ENCODE results near the gene AQP6. TPM values are rescaled to one million over a fixed set of nuclear protein-coding genes. Genes with fewer than 3 reads are reported as not detected.

Gene AQP6
- total and polyA plus RNA-seq, 2 experiments from 2014 or later, result not detected

DNA sequence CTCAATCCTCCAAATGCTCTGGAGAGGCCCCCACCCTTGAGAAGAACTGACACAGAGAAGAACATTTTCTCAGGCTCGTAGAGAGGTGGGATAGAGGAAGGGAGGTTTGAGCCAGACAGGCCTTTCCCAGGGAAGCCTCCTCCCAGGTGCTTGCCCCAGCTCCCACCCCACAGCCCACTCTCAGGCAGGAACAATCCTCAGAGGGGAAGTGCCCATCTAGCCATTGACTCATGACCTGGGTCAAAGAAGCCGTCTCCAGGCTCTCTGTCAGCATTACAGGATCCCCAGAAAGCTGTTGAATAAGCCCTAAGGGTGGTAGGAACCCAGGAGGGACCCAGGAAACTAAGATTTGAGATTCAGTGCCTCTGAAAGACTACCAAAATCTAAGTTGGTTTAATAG is 3.8 kb downstream of the AQP6 start:
- no peaks in the 10 kb centered on the region for H3F3A ChIP-seq (ENCODE audit: insufficient read depth)
- 0 out of 2 replicates have a peak, but pooled peaks cover 4% of the 10 kb centered on the region for H3K27me3 ChIP-seq (replicated peaks; ENCODE audit: insufficient read depth)
- no peak for DNase-seq
- no peak overlapping the region for H3K9ac ChIP-seq
- no peaks in the 10 kb centered on the region for H3K4me1 ChIP-seq (ENCODE audit: insufficient read depth)
- H2AFZ ChIP-seq, result no peak overlapping the region
- H3K4me3 ChIP-seq, result no peak overlapping the region
- H3K9me2 ChIP-seq (ENCODE audit: insufficient read depth), result no peaks in the 10 kb centered on the region
- no peaks in the 10 kb centered on the region for H3K36me3 ChIP-seq (ENCODE audit: low read depth)
- WGBS, 2 experiments (ENCODE audit: low coverage in 1 of 2, low lambda C conversion rate in 2 of 2, missing lambda C conversion rate in 2 of 2), result 91 to 96% methylated on average over 2 of the region's 2 CpGs
- TF ChIP-seq EZH2 (IDR thresholded peaks at IDR 0.05; ENCODE audit: insufficient read depth, poor library complexity, severe bottlenecking) (no peak), EZH2phosphoT487 (IDR thresholded peaks at IDR 0.05; ENCODE audit: insufficient read depth, low read depth) (no peak)
- H3K27ac ChIP-seq, result no peak overlapping the region
- no peaks in the 10 kb centered on the region for H4K20me1 ChIP-seq (ENCODE audit: insufficient read depth)
- in situ Hi-C loops (cut with MboI), result no loop called here
- no peaks in the 10 kb centered on the region for H3K79me2 ChIP-seq (ENCODE audit: insufficient read depth)
- no peak overlapping the region for H3K4me2 ChIP-seq (ENCODE audit: unreplicated experiment)
- H3K9me3 ChIP-seq (ENCODE audit: low read depth), result no peaks in the 10 kb centered on the region

DNA sequence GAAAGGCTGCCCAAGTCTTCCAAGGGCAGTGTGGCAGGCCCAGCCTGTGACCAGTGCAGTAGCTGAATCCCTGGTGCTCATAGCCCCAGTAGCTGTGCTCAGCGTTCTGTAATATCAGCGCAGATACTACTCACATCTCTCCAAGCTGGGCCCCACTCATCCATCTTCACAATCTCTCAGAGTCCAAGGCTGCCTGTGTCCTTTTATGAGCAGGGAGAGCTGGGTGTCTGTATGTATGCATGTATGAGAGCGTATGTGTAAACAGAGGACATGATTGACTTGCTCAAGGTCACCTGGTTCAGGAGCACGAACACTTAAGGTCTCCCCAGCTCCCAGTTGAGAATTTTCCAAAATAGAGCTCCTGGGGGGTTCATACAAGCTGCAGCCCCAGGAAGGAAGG is 5.4 kb downstream of the AQP6 start:
- H3K27me3 ChIP-seq (replicated peaks; ENCODE audit: insufficient read depth), result no peaks in the 10 kb centered on the region
- peaks cover 12% of the 10 kb centered on the region; the same call in 1 of the 2 replicates for H3F3A ChIP-seq (ENCODE audit: insufficient read depth)
- in situ Hi-C loops (cut with MboI), result no loop called here
- WGBS, 2 experiments (ENCODE audit: low coverage in 1 of 2, low lambda C conversion rate in 2 of 2, missing lambda C conversion rate in 2 of 2), result 96 to 98% methylated on average over 4 of the region's 4 CpGs
- no peak overlapping the region for H3K4me2 ChIP-seq (ENCODE audit: unreplicated experiment)
- H3K36me3 ChIP-seq (ENCODE audit: low read depth), result no peaks in the 10 kb centered on the region
- H4K20me1 ChIP-seq (ENCODE audit: insufficient read depth), result no peaks in the 10 kb centered on the region
- no peak overlapping the region for H3K4me3 ChIP-seq
- DNase-seq, result no peak
- peaks cover 12% of the 10 kb centered on the region for H3K4me1 ChIP-seq (ENCODE audit: insufficient read depth)
- no peaks in the 10 kb centered on the region for H3K9me2 ChIP-seq (ENCODE audit: insufficient read depth)
- TF ChIP-seq EZH2phosphoT487 (IDR thresholded peaks at IDR 0.05; ENCODE audit: insufficient read depth, low read depth) (no peak), EZH2 (IDR thresholded peaks at IDR 0.05; ENCODE audit: insufficient read depth, poor library complexity, severe bottlenecking) (no peak)
- no peaks in the 10 kb centered on the region for H3K9me3 ChIP-seq (ENCODE audit: low read depth)
- H3K9ac ChIP-seq, result no peak overlapping the region
- H3K79me2 ChIP-seq (ENCODE audit: insufficient read depth), result no peaks in the 10 kb centered on the region
- no peak overlapping the region for H3K27ac ChIP-seq
- no peak overlapping the region for H2AFZ ChIP-seq

DNA sequence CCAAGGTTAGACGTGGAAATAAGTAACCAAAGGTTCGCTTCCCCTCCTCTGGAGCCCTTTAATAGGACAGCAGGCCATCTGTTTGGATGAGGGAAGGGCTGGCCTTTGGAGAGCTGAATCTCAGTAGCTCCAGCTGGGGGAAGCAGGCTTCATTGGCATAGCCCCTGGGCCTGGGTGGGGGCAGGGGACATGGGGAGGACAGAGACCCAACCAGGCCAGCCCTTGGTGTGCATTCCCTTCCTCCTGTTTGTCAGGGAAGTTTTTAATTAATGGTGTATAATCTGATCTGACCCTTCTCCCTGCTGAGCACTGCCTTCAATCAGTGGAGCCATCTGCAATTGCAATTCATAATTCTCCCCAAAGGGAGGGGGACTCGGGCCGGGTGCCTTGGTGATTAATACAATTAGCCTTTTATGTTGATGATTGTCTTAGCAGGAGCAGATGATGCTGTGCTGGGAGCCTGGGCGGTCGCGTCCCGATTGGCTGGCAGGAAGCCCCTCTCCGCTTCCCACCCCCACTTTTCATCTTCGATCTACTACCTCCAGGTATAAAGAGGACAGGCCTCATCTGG is 6.4 kb downstream of the AQP6 start:
- Histone ChIP-seq H3K27ac (no peak overlapping the region), H4K20me1 (ENCODE audit: insufficient read depth) (no peaks in the 10 kb centered on the region), H3K36me3 (ENCODE audit: low read depth) (no peaks in the 10 kb centered on the region), H2AFZ (no peak overlapping the region), H3K4me2 (ENCODE audit: unreplicated experiment) (no peak overlapping the region), H3K27me3 (replicated peaks; ENCODE audit: insufficient read depth) (no peaks in the 10 kb centered on the region), H3K4me1 (ENCODE audit: insufficient read depth) (peaks cover 20% of the 10 kb centered on the region), H3F3A (ENCODE audit: insufficient read depth) (peaks cover 19% of the 10 kb centered on the region; the same call in 1 of the 2 replicates), H3K9ac (no peak overlapping the region), H3K9me3 (ENCODE audit: low read depth) (no peaks in the 10 kb centered on the region), H3K4me3 (no peak overlapping the region), H3K9me2 (ENCODE audit: insufficient read depth) (no peaks in the 10 kb centered on the region), H3K79me2 (ENCODE audit: insufficient read depth) (no peaks in the 10 kb centered on the region)
- 85 to 87% methylated on average over 10 of the region's 10 CpGs for WGBS, 2 experiments (ENCODE audit: low coverage in 1 of 2, low lambda C conversion rate in 2 of 2, missing lambda C conversion rate in 2 of 2)
- in situ Hi-C loops (cut with MboI), result no loop called here
- no peak for TF ChIP-seq EZH2 (IDR thresholded peaks at IDR 0.05; ENCODE audit: insufficient read depth, poor library complexity, severe bottlenecking)
- no peak for TF ChIP-seq EZH2phosphoT487 (IDR thresholded peaks at IDR 0.05; ENCODE audit: insufficient read depth, low read depth)
- DNase-seq, result no peak

DNA sequence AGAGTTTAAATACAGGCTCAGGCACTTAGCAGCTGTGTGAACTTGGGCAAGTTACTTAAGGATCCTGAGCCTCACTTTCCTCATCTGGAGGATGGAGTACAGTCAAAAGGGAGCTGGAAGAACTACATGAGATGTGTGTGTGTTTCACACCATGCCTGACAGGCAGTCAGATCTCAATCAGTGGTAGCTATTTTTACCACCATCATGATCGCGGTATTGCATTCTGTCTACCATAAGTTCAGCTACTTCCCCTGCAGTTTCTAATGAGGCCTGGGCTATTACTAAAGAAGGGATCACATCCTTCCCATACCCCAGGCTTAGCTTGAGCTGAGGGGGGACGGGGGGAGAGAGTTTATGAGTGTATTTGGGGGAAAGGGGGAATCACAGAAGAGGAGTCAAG is 7.0 kb downstream of the AQP6 start:
- 85 to 98% methylated on average over 3 of the region's 3 CpGs for WGBS, 2 experiments (ENCODE audit: low coverage in 1 of 2, low lambda C conversion rate in 2 of 2, missing lambda C conversion rate in 2 of 2)
- H3K4me1 ChIP-seq (ENCODE audit: insufficient read depth), result peaks cover 25% of the 10 kb centered on the region

More for the DNA sequence above, 7.0 kb downstream of the AQP6 start:
- H3K79me2 ChIP-seq (ENCODE audit: insufficient read depth), result no peaks in the 10 kb centered on the region
- no peak overlapping the region for H3K27ac ChIP-seq
- H3K4me2 ChIP-seq (ENCODE audit: unreplicated experiment), result no peak overlapping the region
- no peak for DNase-seq
- in situ Hi-C loops (cut with MboI), result no loop called here
- no peaks in the 10 kb centered on the region for H3K27me3 ChIP-seq (replicated peaks; ENCODE audit: insufficient read depth)
- no peaks in the 10 kb centered on the region for H3K9me2 ChIP-seq (ENCODE audit: insufficient read depth)
- no peak for TF ChIP-seq EZH2phosphoT487 (IDR thresholded peaks at IDR 0.05; ENCODE audit: insufficient read depth, low read depth)
- no peak for TF ChIP-seq EZH2 (IDR thresholded peaks at IDR 0.05; ENCODE audit: insufficient read depth, poor library complexity, severe bottlenecking)
- H3F3A ChIP-seq (ENCODE audit: insufficient read depth), result peaks cover 25% of the 10 kb centered on the region
- no peak overlapping the region for H3K9ac ChIP-seq
- no peak overlapping the region for H2AFZ ChIP-seq
- no peaks in the 10 kb centered on the region for H3K9me3 ChIP-seq (ENCODE audit: low read depth)
- H3K36me3 ChIP-seq (ENCODE audit: low read depth), result no peaks in the 10 kb centered on the region
- no peak overlapping the region for H3K4me3 ChIP-seq
- H4K20me1 ChIP-seq (ENCODE audit: insufficient read depth), result no peaks in the 10 kb centered on the region

All from GM23248 (cell line).